Ecto neural progenitor cell (in vitro differentiated cells): ENCODE results near the gene COG5.
"Not testable (repeated sequence)": the region's sequence is repeated elsewhere in the genome, so short reads cannot be mapped to it uniquely, and the experiment has no call there.

Source experiments
- DNase-seq: peaks from one replicate; pipeline ENCODE4 v3.0.0-alpha.2; 2018; ENCODE audit warnings: low spot score

The COG5 gene

DNA sequence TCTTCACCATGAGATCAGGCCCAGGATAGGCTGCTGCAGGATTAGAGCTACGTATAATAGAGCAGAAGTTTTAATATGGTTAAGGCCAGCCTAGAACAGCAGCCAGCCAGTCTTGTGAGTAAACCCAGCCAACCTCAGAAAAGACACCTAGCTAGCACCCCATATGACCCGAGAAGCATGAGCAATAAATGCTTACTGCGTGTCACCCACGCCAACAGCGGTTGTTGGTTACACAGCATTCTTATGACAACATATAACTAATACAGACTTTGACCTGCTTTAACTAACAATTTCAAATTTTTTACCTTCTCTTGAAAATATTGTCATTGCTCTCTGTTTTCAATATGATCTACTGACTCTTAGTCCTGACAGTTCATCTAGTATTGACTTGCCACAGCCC is 289.2 kb downstream of the COG5 start:
- DNase-seq = no peak

DNA sequence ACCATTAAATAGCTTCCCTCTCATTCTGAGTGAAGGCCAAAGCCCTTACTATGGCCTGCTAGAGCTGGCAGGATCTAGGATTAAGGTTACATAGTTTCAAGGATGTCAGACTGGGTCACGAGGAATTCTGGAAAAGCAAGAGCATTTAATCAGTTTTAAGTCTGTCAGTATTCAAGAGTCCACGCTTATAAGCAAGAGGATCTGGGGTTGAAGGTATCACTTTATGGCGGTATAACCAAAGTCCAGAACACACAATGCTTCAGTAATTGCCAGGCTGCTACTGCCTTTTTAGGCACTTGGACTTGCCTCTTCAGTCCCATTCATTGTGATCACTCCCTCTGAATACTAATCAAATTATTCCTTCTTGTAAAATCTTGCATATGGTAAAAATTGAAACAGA is 293.9 kb downstream of the COG5 start:
- no peak for DNase-seq

DNA sequence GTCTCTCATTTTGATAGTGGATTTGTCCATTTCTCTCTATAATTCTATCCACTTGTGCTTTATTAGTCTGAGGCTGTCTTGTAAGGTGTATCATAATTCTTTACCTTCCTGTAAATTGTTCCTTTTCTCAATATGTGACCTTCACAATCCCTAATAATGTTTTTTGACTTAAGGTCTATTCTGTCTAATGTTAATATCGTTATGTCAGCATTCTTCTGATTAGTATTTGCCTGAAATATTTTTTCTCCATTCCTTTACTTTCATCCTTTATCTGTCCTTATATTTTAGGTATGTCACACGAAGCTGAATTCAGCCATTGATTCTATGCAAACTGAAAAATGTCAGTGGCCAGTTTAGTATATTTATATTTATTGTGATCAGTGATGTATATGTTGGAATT is 295.1 kb downstream of the COG5 start:
- no peak for DNase-seq

DNA sequence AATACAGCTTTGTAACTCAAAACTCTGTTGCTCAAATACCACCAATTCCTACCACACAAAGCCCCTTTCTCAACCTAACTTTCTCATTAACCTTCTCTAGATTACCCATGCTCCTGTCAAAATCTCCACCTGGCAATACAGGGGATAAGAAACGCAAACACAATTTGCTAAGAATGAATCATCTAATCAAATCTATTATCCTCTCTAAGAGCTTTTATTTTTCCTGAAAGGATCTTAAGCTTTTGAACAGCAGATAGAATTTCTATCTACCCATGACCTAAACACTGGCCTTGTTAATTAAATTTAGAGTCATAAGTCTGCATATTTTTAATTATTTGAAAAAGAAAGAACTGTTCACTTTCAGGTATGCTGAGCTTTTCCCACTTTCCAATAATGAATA is 296.6 kb downstream of the COG5 start:
- no peak for DNase-seq

DNA sequence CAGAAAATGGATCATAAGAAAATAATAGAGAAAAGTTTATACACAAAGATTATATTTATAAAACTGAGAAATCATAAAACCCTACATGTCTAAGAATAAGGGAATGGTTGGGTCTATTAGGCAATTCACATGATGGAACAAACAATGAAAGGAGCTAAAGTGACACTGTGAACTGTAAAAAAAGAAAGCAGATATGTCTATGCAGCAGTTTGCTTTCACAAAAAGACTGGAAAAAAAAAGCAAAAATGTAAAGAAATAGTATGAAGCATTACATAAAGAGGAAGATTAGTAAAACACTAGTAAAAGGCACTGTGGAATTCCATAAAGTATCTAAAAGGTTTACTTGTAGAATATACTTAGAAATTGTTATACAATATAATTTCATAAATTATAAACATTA is 299.0 kb downstream of the COG5 start:
- no peak for DNase-seq

DNA sequence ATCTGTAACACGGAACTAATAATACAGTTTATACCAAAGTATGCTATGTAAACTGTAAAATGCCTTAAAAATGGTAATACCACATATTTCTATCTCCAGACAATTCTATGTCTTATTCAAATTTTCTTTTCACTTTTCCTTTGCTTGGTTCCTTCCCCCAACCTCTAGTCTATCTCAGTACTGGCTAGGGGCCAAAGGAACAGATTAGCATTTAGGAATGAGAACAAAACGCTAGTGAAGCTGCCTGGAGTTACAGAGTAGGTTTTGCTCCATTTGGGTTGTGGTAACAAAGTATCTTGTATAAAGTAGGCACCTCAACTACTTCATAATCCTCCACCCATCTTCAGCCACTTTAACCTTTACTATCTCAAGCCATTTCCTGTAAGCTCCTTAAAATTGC is 300.9 kb downstream of the COG5 start:
- DNase-seq = no peak

DNA sequence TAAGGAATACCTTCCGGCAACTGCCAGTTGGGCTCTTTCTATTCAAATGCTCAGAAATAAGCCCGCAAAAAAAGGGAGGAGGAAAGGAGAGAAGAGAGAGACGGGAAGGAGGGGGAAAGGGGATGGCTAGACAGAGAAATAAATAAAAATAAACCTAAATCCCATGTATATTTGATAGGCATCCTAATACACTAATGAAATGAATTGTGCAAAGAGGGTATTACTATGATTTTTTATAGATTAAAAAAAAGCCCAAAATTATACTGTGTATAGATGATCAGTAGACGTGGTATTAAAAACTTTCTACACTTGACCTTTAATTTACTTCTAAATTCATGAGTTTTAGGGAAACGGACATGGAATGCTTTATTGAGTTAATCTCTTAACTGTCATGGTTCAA is 305.0 kb downstream of the COG5 start:
- DNase-seq = no peak

DNA sequence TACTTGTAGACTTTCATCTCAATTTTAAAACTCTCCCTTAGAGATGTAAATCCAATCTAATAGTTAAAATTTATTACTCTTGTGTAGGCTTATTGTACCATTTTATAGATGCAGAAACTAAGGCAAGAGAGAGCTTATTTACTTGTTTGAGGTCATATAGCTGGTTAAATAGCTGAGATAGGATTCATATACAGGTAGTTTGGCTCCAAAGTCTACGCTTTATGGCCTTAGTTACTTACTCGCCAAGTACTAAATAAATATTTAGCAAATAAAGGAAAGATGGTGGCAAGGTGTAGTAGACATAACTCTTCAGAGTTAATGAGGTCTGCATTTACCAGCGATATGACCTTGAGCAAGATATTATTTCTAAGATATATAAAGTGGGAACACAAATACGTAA is 308.1 kb downstream of the COG5 start:
- no peak for DNase-seq

DNA sequence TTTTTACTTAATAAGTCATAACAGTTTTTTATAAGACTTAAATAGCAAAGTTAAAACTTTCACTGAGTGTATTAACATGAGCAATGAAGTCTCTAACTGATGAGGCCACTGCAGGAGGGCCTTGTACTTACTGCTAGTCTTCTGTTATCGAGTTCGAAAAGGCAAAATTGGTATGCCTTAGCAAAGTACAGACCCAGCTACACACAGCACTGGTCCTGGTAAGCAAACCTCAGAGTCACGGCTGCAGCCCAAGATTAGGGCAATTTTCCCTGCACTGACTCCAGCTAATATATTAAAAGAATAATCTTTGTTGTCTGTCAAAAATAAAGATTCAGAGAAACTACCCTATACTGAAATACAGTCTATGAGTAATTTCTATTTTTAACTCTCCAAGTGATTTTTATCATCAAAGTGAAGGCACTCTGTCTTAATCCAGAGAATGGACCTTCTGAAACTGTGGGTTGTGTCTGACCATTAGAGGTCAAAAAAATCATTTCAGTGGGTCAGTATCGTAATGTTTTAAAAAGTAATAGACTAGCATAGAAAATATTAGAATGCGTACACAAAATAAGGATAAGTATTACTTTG is 309.2 kb downstream of the COG5 start:
- DNase-seq = no peak

DNA sequence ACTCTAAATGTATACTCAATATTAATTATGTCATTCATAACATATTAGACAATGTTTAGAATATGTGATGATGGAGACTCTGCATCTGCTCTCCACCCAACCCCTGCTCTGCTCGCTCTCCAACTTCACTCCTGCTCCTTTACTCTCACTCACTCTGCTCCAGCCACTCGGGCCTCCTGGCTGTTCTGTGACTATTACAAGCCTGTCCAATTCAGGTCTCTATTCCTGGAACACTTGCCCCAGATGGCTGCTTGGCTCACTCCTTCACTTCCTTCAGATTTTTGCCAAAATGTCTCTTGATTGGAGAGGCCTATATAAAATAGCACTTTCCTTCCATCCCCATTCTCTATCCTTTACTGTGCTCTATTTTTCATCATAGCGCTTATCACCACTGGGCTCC is 310.1 kb downstream of the COG5 start:
- DNase-seq = no peak

DNA sequence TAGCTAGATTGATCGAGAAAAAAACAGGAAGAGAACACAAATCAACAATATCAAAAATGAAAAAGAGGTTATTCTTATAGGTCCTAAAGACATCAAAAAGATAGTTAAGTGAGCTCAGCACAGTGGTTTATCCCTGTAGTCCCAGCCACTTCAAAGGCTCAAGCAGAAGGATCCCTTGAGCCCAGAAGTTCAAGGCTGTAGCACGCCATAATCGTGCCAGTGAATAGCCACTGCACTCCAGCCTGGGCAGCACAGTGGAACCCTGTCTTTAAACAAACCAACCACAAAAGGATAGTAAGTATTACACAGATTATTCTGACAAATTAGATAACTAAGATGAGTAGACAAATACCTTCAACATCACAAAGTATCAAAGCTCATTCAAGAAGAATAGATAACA is 311.8 kb downstream of the COG5 start:
- DNase-seq = no peak

DNA sequence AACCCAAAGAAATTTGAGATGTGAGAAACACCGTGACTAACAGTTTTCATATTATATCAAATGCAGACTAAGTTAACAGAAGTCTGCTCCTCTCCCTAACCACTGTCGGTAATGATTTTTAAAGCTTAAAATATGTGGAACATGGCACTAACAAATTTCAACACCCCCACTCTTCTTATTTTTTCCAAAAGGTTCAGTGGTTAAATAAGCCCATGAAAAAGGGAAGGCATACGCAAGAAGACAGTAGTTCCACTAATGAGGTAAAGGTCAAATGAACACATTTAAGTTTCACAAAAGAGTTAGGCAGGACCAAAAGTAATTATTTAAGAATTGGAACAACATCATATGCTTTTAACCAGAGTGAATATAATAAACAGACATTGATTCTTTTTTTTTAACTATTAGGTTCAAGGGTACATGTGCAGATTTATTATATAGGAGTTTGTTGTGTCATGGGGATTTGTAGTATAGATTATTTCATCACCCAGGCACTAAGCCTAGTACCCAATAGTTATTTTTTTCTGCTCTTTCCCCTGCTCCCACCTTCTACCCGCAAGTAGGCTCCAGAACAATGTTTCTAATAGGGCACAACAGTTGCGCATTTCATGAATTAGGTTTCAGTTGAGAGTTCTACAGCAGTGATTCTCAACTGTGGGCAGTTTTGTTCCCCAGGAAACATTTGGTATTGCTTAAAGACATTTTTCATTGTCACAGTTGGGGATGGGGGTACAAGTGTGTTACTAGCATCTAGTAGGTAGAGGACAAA is 315.0 kb downstream of the COG5 start:
- DNase-seq = no peak

DNA sequence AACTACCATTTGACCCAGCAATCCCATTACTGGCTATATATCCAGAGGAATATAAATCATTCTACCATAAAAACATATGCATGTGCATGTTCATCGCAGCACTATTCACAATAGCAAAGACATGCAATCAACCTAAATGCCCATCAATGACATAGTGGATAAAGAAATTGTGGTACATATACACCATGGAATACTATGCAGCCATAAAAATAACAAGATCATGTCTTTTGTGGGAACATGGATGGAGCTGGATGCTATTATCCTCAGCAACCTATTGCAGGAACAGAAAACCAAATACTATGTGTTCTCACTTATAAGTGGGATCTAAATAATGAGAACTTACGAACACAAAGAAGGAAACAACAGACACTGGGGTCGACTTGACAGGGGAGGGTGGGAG is 316.9 kb downstream of the COG5 start:
- DNase-seq = not testable (repeated sequence)

DNA sequence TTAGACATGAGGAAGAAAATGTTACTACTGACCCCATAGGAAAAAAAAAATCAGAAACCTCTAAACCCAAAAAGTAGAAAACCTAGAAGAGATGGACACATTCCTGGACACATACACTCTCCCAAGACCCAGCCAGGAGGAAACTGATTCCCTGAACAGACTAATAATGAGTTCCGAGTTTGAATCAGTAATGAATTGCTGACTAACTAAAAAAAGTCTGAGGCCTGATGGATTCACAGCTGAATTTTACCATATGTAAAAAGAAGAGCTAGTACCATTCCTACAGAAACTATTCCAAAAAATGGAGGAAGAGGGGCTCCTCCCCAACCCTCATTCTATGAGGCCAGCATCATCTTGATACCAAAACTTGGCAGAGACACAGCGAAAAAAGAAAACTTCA is 319.1 kb downstream of the COG5 start:
- no peak for DNase-seq

DNA sequence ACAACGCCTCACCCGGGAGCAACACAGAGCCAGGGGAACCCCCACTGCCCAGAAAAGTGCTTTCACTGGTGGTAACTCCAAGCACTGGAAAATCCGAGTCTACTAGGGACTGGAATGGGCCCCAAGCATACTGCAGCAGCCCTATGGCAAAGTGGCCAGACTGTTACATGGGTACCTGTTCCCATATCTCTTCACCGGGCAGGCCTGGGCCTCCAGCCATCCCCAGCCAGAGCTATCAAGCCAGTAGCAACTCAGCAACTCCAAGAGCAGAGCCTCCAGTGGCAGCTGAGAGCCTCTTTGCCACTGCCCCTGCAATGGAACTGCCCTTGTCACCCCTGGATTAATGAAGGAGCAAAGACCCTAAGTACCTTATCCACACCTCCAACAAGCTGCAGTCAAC is 321.5 kb downstream of the COG5 start:
- no peak for DNase-seq

DNA sequence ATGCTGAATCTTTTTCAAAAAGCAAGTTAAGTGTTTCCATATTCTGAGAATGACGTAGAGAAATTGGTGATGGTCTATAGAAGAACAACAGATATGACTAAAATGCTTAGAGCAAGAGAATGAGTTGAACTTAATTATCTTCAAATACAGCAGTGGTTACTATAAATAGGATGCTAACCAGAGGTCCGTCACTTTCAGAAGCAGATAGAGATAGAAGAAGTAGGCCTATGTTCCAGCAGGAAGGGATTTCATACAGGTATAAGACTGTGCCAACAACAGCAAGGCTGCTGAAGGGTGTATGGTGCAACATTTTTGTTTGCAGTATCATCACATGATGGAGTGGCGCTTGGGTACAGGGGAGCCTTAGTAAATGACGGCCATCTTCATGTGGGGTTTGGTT is 326.3 kb downstream of the COG5 start:
- no peak for DNase-seq

DNA sequence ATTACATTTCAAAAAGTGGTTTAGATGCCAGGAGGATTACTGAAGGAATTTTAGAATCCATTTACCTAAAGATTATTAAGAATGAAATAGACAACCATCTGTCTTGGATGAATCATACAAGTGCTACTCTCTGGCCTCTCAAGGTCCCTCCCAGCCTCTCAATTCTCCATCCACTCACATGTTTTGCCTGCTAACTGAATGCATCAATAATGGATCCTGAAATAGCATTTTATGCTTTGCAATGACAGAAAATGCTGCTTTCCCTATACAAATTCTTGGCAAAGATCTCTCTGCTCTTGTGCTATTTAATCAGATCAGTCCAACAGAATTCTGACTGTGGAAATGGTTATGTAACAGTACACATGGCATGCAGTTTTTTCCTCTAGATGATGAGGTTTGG is 326.9 kb downstream of the COG5 start:
- no peak for DNase-seq

DNA sequence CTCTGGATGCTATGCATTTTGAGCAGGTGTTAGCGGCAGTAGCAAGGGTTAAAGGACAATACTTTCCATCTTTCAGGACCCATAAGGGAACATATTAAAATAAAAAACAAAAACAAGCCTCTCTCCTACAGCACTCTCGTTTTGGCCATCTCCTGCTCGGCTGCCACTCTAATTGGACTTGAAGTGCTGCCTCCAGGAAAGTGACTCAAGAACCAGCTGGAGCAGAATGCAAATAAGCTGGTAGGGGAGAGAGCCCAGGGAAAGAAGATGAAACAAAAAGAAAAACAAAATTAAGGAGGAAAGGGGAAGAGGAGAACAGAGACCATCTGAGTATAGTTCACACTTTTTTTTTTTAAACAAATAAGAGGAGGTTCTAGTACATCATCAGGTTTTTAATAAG is 329.3 kb downstream of the COG5 start:
- DNase-seq = no peak

DNA sequence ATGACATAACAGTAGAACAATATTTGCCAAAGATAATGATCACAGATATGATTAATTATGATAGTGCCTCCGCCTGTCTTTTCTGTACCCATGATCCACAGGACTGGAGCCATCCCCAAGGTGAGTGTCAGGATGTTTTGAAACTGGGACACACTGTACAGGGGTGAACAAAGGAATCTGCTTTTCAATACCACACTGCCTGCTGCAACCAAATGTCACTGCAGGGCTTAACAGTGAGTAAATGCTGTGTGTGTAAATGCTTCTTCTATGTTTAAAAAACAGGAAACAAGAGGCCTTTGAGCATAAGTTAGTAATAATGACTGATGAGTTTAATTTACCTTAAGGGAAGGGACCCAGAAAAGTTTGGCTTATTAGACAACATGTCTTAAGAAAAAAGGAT is 329.7 kb downstream of the COG5 start:
- no peak for DNase-seq

DNA sequence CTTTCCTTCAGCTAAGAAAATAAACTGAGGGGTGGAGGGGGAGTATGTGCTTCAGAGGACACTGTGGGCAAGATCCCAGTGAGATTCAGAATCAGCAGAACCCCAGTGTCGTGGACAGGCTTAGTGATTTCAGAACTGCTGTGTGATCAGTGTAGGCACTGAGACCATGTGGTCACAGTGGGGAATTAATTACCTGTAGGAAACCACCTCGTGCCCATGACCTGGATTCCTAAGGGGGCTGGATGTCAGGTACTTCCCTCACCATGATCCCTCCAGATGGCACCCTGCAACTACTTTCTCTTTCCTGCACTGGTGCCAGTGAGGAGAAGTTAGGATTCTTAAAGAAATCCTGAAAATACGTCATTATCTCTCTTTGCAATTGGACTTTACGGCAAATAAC is 330.5 kb downstream of the COG5 start:
- no peak for DNase-seq

DNA sequence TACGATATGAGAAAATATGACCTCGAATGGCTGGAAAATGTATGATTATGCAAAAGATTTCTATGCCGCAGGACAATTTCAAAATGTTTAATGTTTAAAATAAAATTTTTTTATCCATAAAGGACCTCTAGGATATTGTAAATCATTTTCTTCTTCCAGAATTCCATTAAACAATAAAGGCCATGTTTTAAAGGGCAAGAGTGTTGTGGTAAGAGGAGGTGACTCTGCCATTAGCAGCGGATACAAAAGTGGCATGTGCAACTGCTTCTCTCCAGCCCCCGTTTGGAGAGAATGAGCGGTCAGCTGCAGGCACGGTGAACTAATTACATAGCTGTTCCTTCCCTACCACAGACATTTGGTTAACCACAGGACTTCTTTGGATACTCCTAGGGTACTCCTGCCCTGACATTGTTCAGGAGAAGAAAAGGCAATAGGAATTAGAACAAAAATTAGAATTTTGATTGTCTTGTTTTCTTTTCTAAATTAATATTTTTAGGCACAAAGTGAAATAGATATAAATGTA is 331.1 kb downstream of the COG5 start:
- DNase-seq = no peak

DNA sequence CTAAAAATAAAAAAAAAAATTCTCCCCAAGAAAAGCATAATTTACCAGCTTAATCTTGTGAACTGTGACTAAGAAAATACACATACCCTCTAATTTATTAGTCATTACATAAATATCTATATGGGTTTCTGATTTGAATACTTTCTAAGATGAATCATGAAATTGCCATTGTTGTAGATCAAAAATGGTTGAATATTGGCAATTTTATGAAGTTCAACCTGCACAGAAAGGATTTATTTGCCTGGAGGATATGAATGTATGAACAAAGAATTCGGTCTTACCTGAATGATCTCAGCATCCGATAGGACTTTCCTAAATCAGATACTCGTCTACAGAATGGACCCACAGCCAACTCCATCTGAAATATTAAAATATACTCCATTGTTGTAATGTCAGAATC is 333.4 kb downstream of the COG5 start:
- DNase-seq = no peak

DNA sequence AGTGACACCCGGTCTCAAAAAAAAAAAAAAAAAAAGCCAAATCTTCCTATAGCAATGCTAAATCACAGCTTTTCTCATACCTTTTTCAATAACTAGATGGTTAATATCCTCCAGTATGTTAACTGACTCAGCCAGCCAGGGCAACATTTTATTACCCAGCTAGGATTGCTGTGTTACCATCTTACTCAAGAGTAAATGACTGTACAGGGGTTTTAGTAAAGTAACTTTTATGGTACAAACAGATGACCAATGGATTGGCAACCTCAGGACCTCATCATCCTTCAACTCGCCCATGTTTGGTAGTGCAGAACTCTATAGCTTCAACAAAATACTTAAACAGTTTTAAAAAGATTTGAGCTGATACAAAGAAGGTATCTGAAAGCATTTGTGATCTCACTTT is 335.4 kb downstream of the COG5 start:
- DNase-seq = no peak
